Measurements from ENCODE around the gene ARHGAP45.

DNA sequence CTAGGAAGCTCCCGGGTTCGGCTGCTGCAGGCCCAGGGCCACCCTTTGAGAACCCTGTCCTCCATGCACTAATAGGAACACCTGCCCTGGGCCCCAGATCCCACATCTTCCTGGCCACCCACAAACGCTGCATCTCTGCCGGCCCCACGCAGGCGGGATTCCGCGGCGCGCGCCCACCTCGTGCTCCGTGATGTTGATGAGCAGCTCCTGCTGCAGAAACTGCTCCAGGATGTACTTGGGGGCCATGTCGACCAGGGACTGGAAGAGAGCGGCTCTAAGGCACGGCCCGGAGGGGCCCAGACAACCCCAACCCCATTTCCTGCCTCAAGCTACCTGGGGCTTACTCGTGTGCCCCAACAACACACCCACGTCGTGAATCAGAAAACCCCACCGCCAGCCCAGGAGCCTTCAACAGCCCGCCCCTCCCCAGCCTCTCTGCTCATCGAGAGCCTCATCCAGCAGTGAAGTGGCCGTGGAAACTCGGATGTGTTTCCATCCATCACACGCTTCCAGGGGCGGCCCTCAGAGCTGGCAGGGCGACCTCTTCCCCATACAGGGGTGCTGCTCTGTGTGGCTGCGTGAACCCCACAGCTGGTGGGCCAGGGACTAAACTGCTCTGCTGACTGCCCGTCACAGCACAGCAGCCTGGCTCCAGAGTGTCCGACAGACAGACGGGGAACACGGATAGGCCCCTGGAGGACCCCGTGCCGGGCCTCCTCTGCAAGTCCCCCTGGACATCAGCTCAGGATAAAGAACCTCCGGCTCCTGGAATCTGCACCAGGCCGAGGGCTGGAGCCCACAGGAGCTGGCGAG, 24.0 kb downstream of the ARHGAP45 start:
- TF ChIP-seq CTCF (IDR thresholded peaks at IDR 0.05) (no peak), POLR2A (IDR thresholded peaks at IDR 0.05) (no peak)

Measured in body of pancreas (tissue), 4 donors.